GM18868 (cell line): ENCODE results near the gene UNC13D.
A peak's percentile ranks its signal among the peaks of the same experiment; 100 is the strongest.
"Not testable (repeated sequence)": the region's sequence is repeated elsewhere in the genome, so short reads cannot be mapped to it uniquely, and the experiment has no call there.

Experiments used
- ATAC-seq: cut with Tn5 transposase; IDR thresholded peaks from one replicate; pipeline ENCODE4 v1.9.1; 2021; ENCODE audit warnings: mild to moderate bottlenecking, moderate library complexity; ENCODE audit not compliant: unreplicated experiment

UNC13D gene

GRCh38 chr17:75875182-75875939 lies 31.2 kb upstream of the UNC13D start:
- no peak for ATAC-seq

- ATAC-seq, result no peak
These were observed 30.3 kb upstream of the UNC13D start for GRCh38 chr17:75874323-75875181.

GRCh38 chr17:75873587-75874322 lies 29.6 kb upstream of the UNC13D start:
- no peak for ATAC-seq

DNA sequence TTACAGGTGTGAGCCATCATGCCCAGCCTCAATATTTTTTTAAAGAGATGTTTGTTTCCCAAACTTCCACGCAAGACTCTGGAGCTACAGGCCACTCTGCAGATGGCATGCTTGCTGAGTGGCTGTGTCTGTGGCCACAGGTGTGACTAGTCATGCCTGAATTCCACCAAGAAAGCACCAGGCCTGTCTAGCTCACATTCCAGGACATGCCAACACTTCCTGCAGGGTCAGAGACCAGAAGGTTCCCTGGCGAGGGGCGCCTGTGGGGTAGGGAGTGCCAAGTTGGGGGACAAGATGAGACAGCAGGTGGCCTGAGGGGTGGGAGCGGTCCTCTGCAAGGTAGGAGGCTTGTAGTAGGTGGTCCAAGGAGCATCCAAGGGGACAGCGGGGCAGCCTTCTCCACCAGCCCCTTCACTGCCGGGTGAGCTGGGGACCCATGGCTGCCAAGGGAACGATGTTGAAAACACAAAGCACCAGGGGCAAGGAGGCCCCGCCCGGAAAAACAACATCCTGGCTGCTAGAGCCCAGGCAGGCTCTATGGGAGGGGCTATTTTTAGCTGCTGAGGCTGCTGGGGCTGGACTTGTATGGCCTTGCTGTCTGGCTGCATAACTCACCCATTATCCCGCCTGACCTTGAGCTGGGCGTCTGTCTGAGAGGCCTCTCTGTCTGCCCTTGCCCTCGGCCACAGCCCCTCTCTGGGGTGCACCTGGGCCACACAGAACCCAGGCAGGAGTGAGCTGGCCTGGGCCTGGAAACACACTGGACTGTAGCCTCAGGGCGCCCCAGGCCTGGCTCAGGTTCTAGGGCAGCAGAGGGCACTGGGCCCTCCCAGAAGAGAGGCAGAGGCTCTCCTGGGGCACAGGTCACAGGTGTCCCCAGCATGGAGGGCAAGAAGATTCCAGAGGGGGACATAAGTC lies 28.5 kb upstream of the UNC13D start:
- no peak for ATAC-seq

DNA sequence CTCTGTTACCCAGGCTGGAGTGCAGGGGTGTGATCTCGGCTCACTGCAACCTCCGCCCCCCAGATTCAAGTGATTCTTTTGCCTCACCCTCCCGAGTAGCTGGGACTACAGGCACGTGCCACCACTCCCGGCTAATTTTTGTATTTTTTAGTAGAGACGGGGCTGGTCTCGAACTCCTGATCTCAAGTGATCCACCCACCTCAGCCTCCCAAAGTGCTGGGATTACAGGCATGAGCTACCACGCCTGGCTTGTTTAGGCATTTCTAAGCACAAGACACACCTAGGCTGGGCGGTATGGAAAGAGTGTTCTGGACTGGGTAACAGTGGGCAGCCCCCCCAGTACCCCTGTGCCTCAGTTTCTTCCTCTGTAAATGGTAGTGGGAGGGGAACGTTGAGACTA lies 26.0 kb upstream of the UNC13D start:
- ATAC-seq, result not testable (repeated sequence)

DNA sequence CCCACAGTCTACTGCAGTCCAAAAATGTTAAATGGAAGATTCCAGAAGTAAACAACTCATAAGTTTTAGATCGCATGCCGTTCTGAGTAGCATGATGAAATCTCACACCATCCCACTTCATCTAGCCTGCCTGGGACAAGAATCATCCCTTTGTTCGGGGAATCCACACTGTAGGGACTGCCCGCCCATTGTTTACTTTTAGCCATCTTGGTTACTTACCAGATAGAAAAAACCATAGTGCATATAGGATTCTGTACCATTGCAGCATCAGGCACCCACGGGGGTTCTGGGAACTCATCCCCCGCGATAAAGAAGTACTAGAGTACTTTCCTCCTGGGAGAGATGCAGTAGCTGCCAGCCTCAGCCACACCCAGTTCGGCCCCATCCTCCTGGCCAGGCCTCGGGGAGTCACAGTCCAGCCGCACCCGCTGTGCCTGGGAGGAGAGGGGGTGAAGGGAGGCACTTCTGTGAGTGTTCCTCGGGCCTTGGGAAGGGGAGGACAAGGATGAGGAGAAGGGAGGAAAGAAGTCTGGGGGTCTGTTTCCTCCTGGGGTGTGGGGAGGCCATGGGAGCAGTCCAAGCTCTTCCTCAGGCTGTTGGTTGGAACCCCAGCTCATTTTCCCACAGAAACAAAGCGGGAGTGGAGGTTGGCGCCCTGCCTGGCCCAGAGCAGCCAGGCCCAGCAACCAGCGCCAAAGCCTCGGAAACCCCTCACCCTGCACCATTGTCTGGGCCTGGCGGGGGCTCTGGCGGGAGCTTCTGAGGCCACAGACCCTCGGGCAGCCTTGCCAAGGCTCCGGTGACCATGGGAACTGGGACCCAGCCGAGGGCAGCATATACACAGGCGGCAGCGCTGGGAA lies 25.3 kb upstream of the UNC13D start:
- no peak for ATAC-seq

- not testable (repeated sequence) for ATAC-seq
These were observed 24.6 kb upstream of the UNC13D start for GRCh38 chr17:75868730-75869281.

GRCh38 chr17:75865404-75866188 lies 21.4 kb upstream of the UNC13D start:
- ATAC-seq, result not testable (repeated sequence)

- ATAC-seq, result peak; percentile 27
These were observed 20.7 kb upstream of the UNC13D start for GRCh38 chr17:75864887-75865286.

- peak; percentile 79 for ATAC-seq
These were observed 20.3 kb upstream of the UNC13D start for GRCh38 chr17:75864448-75864871.

DNA sequence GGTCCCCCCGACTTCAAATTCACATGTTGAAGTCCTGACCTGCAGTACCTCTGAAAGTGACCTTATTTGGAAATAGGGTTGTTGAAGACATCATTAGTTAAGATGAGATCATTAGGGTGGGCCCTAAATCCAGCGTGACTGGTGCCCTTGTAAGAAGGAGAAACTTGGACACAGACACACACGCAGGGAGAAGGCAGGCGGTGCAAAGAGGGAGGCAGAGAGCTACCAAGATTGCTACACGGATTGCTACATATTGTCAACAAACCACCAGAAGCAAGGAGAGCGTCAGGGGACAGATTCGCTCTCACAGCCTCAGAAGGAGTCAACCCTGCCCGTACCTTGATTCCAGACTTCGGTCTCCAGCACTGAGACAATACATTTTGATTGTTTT lies 17.7 kb upstream of the UNC13D start:
- no peak for ATAC-seq

DNA sequence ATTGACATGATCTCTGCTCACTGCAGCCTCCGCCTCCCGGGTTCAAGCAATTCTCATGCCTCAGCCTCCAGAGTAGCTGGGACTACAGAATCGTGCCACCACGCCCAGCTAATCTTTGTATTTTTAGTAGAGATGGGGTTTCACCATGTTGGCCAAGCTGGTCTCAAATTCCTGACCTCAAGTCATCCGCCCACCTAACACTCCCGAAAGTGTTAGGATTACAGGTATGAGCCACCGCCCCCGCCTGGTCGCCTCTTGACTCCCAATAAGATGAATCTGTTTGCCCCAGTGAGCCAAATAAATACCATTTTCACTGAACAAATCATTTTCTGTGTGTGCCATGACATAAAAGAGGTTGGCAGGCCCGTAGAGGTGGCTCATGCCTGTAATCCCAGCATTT lies 15.2 kb upstream of the UNC13D start:
- ATAC-seq, result not testable (repeated sequence)

GRCh38 chr17:75856062-75856756 lies 12.0 kb upstream of the UNC13D start:
- peak; percentile 33 for ATAC-seq

DNA sequence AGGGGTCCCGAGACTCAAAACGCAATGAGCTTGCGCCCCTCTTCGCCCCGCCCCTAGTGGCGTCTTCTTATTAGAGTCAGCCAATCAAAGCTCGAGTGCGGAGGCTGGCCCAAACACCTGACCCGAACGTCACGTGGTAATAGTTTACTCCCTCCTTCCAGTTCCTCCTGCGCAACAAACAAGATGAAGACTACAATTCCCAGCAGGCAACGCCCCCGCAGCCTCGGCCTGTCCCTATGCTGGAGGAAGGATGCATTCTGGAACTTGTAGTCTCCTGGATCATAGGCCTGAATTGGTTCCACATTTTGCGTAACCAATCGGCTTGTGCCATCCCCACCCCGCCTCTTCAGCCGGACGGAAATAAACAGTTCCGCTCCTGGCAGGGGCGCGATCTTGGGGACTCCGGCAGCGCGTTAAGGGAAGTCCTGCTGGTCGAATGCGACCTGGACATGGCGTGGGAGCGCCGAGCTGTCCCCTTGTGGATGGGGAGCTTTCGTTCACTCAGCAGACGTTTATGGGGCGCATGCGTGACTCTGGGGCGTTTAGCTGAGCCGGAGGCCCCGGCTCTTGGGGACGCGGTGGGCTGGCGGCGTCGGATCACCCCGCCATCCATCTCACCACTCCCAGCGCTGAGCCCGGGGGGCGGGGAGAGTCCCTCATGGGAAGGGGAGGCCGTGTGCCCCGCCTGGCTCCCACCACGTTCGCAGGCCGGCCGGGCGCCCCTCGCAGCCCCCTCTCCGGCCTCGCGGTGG lies 11.3 kb upstream of the UNC13D start, which contains the start of gene WBP2:
WBP2 (minus strand) TSS at position 26 of the 752 bp plus-strand sequence. CDS start 38 bp downstream, outside the sequence.
- ATAC-seq, result peak; percentile 83

DNA sequence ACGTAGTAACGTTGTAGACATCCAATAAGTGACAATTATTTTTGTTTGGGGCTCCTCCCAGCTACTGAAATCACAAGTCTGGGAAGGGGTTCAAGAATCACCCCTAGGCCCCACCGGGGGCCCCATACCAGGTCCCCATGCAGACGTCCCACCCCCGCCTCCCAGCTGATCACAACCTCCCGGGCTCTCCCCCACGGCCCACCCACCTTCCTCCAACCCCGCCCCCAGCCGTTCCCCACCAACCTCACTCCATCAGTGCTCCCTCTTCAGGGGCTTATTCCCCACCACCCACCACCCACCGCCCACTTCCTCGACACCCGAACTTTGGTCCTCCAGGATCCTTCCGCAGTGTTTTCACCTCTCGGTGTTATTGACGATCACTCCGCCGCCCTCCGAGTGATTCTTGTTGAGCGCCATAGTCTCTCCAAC lies 10.7 kb upstream of the UNC13D start:
- no peak for ATAC-seq

GRCh38 chr17:75854101-75854748 lies 10.0 kb upstream of the UNC13D start:
- no peak for ATAC-seq
